T-helper 17 cell (primary cell): Measurements from ENCODE around the gene A2ML1. TPM values are rescaled to one million over a fixed set of nuclear protein-coding genes. Genes with fewer than 3 reads are reported as not detected.
"Not testable (repeated sequence)": the region's sequence is repeated elsewhere in the genome, so short reads cannot be mapped to it uniquely, and the experiment has no call there.

Source experiments
- ATAC-seq: fragments of 150-1000 bp; cut with Tn5 transposase; 2 replicates; pipeline ENCODE4 v1.10.0; 2021; ENCODE audit warnings: mild to moderate bottlenecking, moderate library complexity
- DNase-seq, 3 donors: peaks; one replicate each; pipeline versions ENCODE4 v3.0.0 to v3.0.0-alpha.2; 2020 to 2021
- H3K9me3 ChIP-seq: one replicate; pipeline ENCODE4 v1.7.0; 2013; ENCODE audit warnings: low read length, mild to moderate bottlenecking; ENCODE audit not compliant: control insufficient read depth, poor library complexity, severe bottlenecking
- H3K27ac Mint-ChIP-seq: one replicate; pipeline ENCODE4 v1.8.0; 2022; ENCODE audit warnings: mild to moderate bottlenecking, moderate library complexity, mixed read lengths
- H3K27me3 Mint-ChIP-seq: one replicate; pipeline ENCODE4 v1.8.0; 2022; ENCODE audit warnings: mixed read lengths
- H3K36me3 Mint-ChIP-seq: one replicate; pipeline ENCODE4 v1.8.0; 2022; ENCODE audit warnings: low read depth, mixed read lengths
- H3K4me1 Mint-ChIP-seq: one replicate; pipeline ENCODE4 v1.8.0; 2022; ENCODE audit warnings: mild to moderate bottlenecking, mixed read lengths
- H3K4me3 Mint-ChIP-seq: one replicate; pipeline ENCODE4 v1.8.0; 2022; ENCODE audit warnings: mild to moderate bottlenecking, moderate library complexity, mixed read lengths
- total RNA-seq, 4 donors: library from RNA in 2 of 4; stranded (reverse) in 2 of 4; gene quantifications; one replicate each; pipeline ENCODE4 v1.2.3 and lab custom pipeline; 2022 to 2026

Gene A2ML1
- total RNA-seq (not detected), total RNA-seq (lab: John Stamatoyannopoulos, UW) (0 reads per million in 2 donors)

GRCh38 chr12:8822298-8822697 lies at the start of gene A2ML1:
TSS of gene A2ML1 (plus strand) at chr12:8822621. CDS start at chr12:8822652, 31 bp downstream.
- H3K4me3 Mint-ChIP-seq = no peak within 1 kb of the TSS

GRCh38 chr12:8773461-8773860 lies 49.0 kb upstream of the A2ML1 start:
- H3K4me3 Mint-ChIP-seq = no peak overlapping the region
- DNase-seq (no peak), ATAC-seq (no peak)
- H3K36me3 Mint-ChIP-seq = peaks cover 5% of the 10 kb centered on the region
- H3K27me3 Mint-ChIP-seq = no peaks in the 10 kb centered on the region
- no peaks in the 10 kb centered on the region for H3K9me3 ChIP-seq
- peaks cover 2% of the 10 kb centered on the region for H3K4me1 Mint-ChIP-seq
- H3K27ac Mint-ChIP-seq = no peak overlapping the region

More at GRCh38 chr12:8822298-8822697, at the start of gene A2ML1:
- H3K4me1 Mint-ChIP-seq = no peaks in the 10 kb centered on the region
- no peak for DNase-seq
- ATAC-seq = no peak
- no peak within 1 kb of the TSS for H3K27ac Mint-ChIP-seq
- H3K27me3 Mint-ChIP-seq = peaks cover 17% of the 10 kb centered on the region
- H3K9me3 ChIP-seq = no peaks in the 10 kb centered on the region
- peaks cover 2% of the 10 kb centered on the region for H3K36me3 Mint-ChIP-seq

GRCh38 chr12:8779281-8779680 lies 43.1 kb upstream of the A2ML1 start:
- no peak for ATAC-seq
- no peak for DNase-seq
- no peak overlapping the region for H3K27ac Mint-ChIP-seq
- H3K4me1 Mint-ChIP-seq = peaks cover 2% of the 10 kb centered on the region
- H3K9me3 ChIP-seq = no peaks in the 10 kb centered on the region
- no peak overlapping the region for H3K4me3 Mint-ChIP-seq
- H3K36me3 Mint-ChIP-seq = peaks cover 7% of the 10 kb centered on the region
- no peaks in the 10 kb centered on the region for H3K27me3 Mint-ChIP-seq

GRCh38 chr12:8779862-8780261 lies 42.6 kb upstream of the A2ML1 start:
- no peak overlapping the region for H3K4me3 Mint-ChIP-seq
- peak overlapping the region; percentile 16 for H3K27ac Mint-ChIP-seq
- no peaks in the 10 kb centered on the region for H3K9me3 ChIP-seq
- H3K27me3 Mint-ChIP-seq = no peaks in the 10 kb centered on the region
- ATAC-seq (no peak), DNase-seq (no peak)
- peaks cover 7% of the 10 kb centered on the region for H3K36me3 Mint-ChIP-seq
- H3K4me1 Mint-ChIP-seq = peaks cover 2% of the 10 kb centered on the region

GRCh38 chr12:8780389-8780788 lies 42.0 kb upstream of the A2ML1 start:
- Mint-ChIP-seq H3K4me3 (no peak overlapping the region), H3K36me3 (peaks cover 7% of the 10 kb centered on the region), H3K27me3 (no peaks in the 10 kb centered on the region), H3K4me1 (peaks cover 2% of the 10 kb centered on the region), H3K27ac (peak overlapping the region; percentile 16)
- ATAC-seq (no peak), DNase-seq (no peak)
- no peaks in the 10 kb centered on the region for H3K9me3 ChIP-seq

- peaks cover 2% of the 10 kb centered on the region for H3K4me1 Mint-ChIP-seq
- H3K36me3 Mint-ChIP-seq = peaks cover 7% of the 10 kb centered on the region
- no peaks in the 10 kb centered on the region for H3K9me3 ChIP-seq
- H3K27ac Mint-ChIP-seq = peak overlapping the region; percentile 41
- DNase-seq (no peak), ATAC-seq (no peak)
- H3K4me3 Mint-ChIP-seq = no peak overlapping the region
- no peaks in the 10 kb centered on the region for H3K27me3 Mint-ChIP-seq
Observed at GRCh38 chr12:8781381-8782127, 40.9 kb upstream of the A2ML1 start.

- Mint-ChIP-seq H3K4me3 (no peak overlapping the region), H3K27me3 (no peaks in the 10 kb centered on the region), H3K4me1 (peaks cover 2% of the 10 kb centered on the region), H3K27ac (no peak overlapping the region), H3K36me3 (peaks cover 7% of the 10 kb centered on the region)
- H3K9me3 ChIP-seq = no peaks in the 10 kb centered on the region
- no peak for DNase-seq
- ATAC-seq = no peak
Observed at GRCh38 chr12:8784290-8784888, 38.0 kb upstream of the A2ML1 start.

GRCh38 chr12:8785499-8785898 lies 36.9 kb upstream of the A2ML1 start:
- no peak for ATAC-seq
- peaks cover 2% of the 10 kb centered on the region for H3K4me1 Mint-ChIP-seq
- DNase-seq = no peak
- H3K36me3 Mint-ChIP-seq = peaks cover 6% of the 10 kb centered on the region
- no peaks in the 10 kb centered on the region for H3K27me3 Mint-ChIP-seq
- no peaks in the 10 kb centered on the region for H3K9me3 ChIP-seq
- no peak overlapping the region for H3K4me3 Mint-ChIP-seq
- H3K27ac Mint-ChIP-seq = no peak overlapping the region

- ATAC-seq, H3K27me3 Mint-ChIP-seq, H3K4me1 Mint-ChIP-seq, H3K9me3 ChIP-seq, H3K36me3 Mint-ChIP-seq, H3K4me3 Mint-ChIP-seq, DNase-seq, H3K27ac Mint-ChIP-seq: not testable (repeated sequence)
Observed at GRCh38 chr12:8787206-8787605, 35.2 kb upstream of the A2ML1 start.

- H3K27ac Mint-ChIP-seq, H3K36me3 Mint-ChIP-seq, H3K9me3 ChIP-seq, H3K27me3 Mint-ChIP-seq, DNase-seq, H3K4me1 Mint-ChIP-seq, ATAC-seq: not testable (repeated sequence)
- H3K4me3 Mint-ChIP-seq = peak overlapping the region; percentile 21
Observed at GRCh38 chr12:8788706-8789105, 33.7 kb upstream of the A2ML1 start.

GRCh38 chr12:8789341-8790013 lies 32.9 kb upstream of the A2ML1 start:
- DNase-seq, H3K9me3 ChIP-seq, H3K27ac Mint-ChIP-seq, ATAC-seq, H3K4me1 Mint-ChIP-seq, H3K36me3 Mint-ChIP-seq, H3K27me3 Mint-ChIP-seq: not testable (repeated sequence)
- H3K4me3 Mint-ChIP-seq = peak overlapping the region; percentile 21

GRCh38 chr12:8793226-8793625 lies 29.2 kb upstream of the A2ML1 start:
- H3K4me1 Mint-ChIP-seq, H3K4me3 Mint-ChIP-seq, DNase-seq, ATAC-seq, H3K9me3 ChIP-seq, H3K36me3 Mint-ChIP-seq, H3K27me3 Mint-ChIP-seq, H3K27ac Mint-ChIP-seq: not testable (repeated sequence)

GRCh38 chr12:8794611-8795010 lies 27.8 kb upstream of the A2ML1 start:
- DNase-seq, ATAC-seq, H3K4me1 Mint-ChIP-seq, H3K4me3 Mint-ChIP-seq, H3K27me3 Mint-ChIP-seq, H3K9me3 ChIP-seq, H3K36me3 Mint-ChIP-seq, H3K27ac Mint-ChIP-seq: not testable (repeated sequence)
